DND-41 (cell line): ENCODE measurements around the gene DLL3.

Experiments used
- CTCF ChIP-seq: IDR thresholded peaks from 2 replicates; pipeline ENCODE4 v1.5.1; 2012; ENCODE audit warnings: borderline replicate concordance, low read length, moderate library complexity, mild to moderate bottlenecking; ENCODE audit not compliant: poor library complexity, severe bottlenecking; ENCODE audit errors: extremely low read depth
- EZH2 ChIP-seq: IDR thresholded peaks from 3 replicates; pipeline ENCODE4 v1.6.1; 2012; ENCODE audit warnings: borderline replicate concordance, low read depth, mild to moderate bottlenecking, moderate library complexity, low read length, inconsistent platforms; ENCODE audit not compliant: severe bottlenecking

GRCh38 chr19:39517432-39517831 is 18.7 kb downstream of the DLL3 start:
- TF ChIP-seq CTCF (no peak), EZH2 (no peak)
